ENCODE measurements around the gene ATP2A1.
"Not testable (repeated sequence)": the region's sequence is repeated elsewhere in the genome, so short reads cannot be mapped to it uniquely, and the experiment has no call there.

Gene ATP2A1

DNA sequence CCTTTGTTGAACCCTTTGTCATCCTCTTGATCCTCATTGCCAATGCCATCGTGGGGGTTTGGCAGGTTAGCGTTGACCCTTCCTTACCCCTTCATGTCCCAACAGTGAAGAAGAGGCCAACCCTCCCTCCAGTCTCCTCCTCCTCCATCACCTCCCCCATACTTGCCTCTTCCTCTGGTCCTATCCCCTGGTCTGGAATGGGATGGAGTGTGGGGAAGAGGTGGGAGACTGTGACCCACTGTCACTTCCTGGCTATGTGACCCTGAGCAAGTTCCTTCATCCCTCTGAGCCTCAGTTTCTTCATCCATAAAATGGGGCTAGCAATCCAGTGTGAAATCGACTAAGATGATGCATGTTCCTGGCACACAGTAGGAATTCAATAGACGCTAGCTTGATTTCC, 2.7 kb downstream of the ATP2A1 start:
- TF ChIP-seq RARB (CRISPR knock-in tag; IDR thresholded peaks at IDR 0.05) (no peak), GLIS3 (CRISPR knock-in tag; IDR thresholded peaks at IDR 0.05) (no peak), PPARA (CRISPR knock-in tag; IDR thresholded peaks at IDR 0.05; ENCODE audit: borderline replicate concordance) (no peak), ISL1 (CRISPR knock-in tag; IDR thresholded peaks at IDR 0.05) (no peak), ZC3H10 (CRISPR knock-in tag; IDR thresholded peaks at IDR 0.05) (no peak), SNAI2 (CRISPR knock-in tag; IDR thresholded peaks at IDR 0.05) (no peak), TCF4 (CRISPR knock-in tag; IDR thresholded peaks at IDR 0.05; ENCODE audit: borderline replicate concordance) (no peak), CSDC2 (CRISPR knock-in tag; IDR thresholded peaks at IDR 0.05) (no peak), ZFP30 (CRISPR knock-in tag; IDR thresholded peaks at IDR 0.05) (no peak), ESRRG (CRISPR knock-in tag; IDR thresholded peaks at IDR 0.05) (no peak), BACH2 (CRISPR knock-in tag; IDR thresholded peaks at IDR 0.05; ENCODE audit: borderline replicate concordance) (no peak)
- no peak for ATAC-seq

GRCh38 chr16:28881565-28881964, 3.3 kb downstream of the ATP2A1 start:
- ATAC-seq = not testable (repeated sequence)

GRCh38 chr16:28882551-28883160, 4.4 kb downstream of the ATP2A1 start:
- ATAC-seq = no peak
- no peak for TF ChIP-seq ZC3H10 (CRISPR knock-in tag; IDR thresholded peaks at IDR 0.05)
- TF ChIP-seq RARB (CRISPR knock-in tag; IDR thresholded peaks at IDR 0.05) = no peak
- TF ChIP-seq GLIS3 (CRISPR knock-in tag; IDR thresholded peaks at IDR 0.05) = no peak
- TF ChIP-seq SNAI2 (CRISPR knock-in tag; IDR thresholded peaks at IDR 0.05) = no peak
- TF ChIP-seq PATZ1 (CRISPR knock-in tag; IDR thresholded peaks at IDR 0.05; ENCODE audit: borderline replicate concordance) = no peak
- TF ChIP-seq PPARA (CRISPR knock-in tag; IDR thresholded peaks at IDR 0.05; ENCODE audit: borderline replicate concordance) = no peak

GRCh38 chr16:28883221-28883996, 5.1 kb downstream of the ATP2A1 start:
- TF ChIP-seq CSRNP3 (CRISPR knock-in tag; IDR thresholded peaks at IDR 0.05) (no peak), ZFP3 (CRISPR knock-in tag; IDR thresholded peaks at IDR 0.05) (no peak), CREB5 (CRISPR knock-in tag; IDR thresholded peaks at IDR 0.05; ENCODE audit: low read depth) (no peak), PPARA (CRISPR knock-in tag; IDR thresholded peaks at IDR 0.05; ENCODE audit: borderline replicate concordance) (no peak), ISL1 (CRISPR knock-in tag; IDR thresholded peaks at IDR 0.05) (no peak), ZC3H10 (CRISPR knock-in tag; IDR thresholded peaks at IDR 0.05) (no peak), OSR1 (CRISPR knock-in tag; IDR thresholded peaks at IDR 0.05) (no peak), CSDC2 (CRISPR knock-in tag; IDR thresholded peaks at IDR 0.05) (no peak)
- no peak for ATAC-seq

- TF ChIP-seq ESRRG (CRISPR knock-in tag; IDR thresholded peaks at IDR 0.05) = no peak
- no peak for TF ChIP-seq ZNF70 (CRISPR knock-in tag; IDR thresholded peaks at IDR 0.05)
- TF ChIP-seq OSR1 (CRISPR knock-in tag; IDR thresholded peaks at IDR 0.05) = no peak
- no peak for TF ChIP-seq TOX (CRISPR knock-in tag; IDR thresholded peaks at IDR 0.05; ENCODE audit: borderline replicate concordance)
- TF ChIP-seq CSRNP3 (CRISPR knock-in tag; IDR thresholded peaks at IDR 0.05) = no peak
- TF ChIP-seq ZNF565 (CRISPR knock-in tag; conservative IDR thresholded peaks at IDR 0.05; ENCODE audit: low read depth) = no peak
- TF ChIP-seq ISL1 (CRISPR knock-in tag; IDR thresholded peaks at IDR 0.05) = no peak
- no peak for TF ChIP-seq POU6F1 (CRISPR knock-in tag; IDR thresholded peaks at IDR 0.05; ENCODE audit: borderline replicate concordance, low read depth)
- no peak for TF ChIP-seq SNAI2 (CRISPR knock-in tag; IDR thresholded peaks at IDR 0.05)
- TF ChIP-seq CREB5 (CRISPR knock-in tag; IDR thresholded peaks at IDR 0.05; ENCODE audit: low read depth) = no peak
- TF ChIP-seq ZFP3 (CRISPR knock-in tag; IDR thresholded peaks at IDR 0.05) = no peak
- ATAC-seq = no peak
Observed at GRCh38 chr16:28884045-28884444, 5.8 kb downstream of the ATP2A1 start.

All from SK-N-SH treated with all-trans-retinoic acid at 6 μM for 48 hours (cell line).